ENCODE data around the gene DLGAP5.

The DLGAP5 gene

GRCh38 chr14:55120571-55121495, 70.6 kb downstream of the DLGAP5 start:
- Histone ChIP-seq H3K9me3 (ENCODE audit: control insufficient read depth, low read length) (no peaks in the 10 kb centered on the region), H3K79me2 (no peaks in the 10 kb centered on the region), H3K4me3 (ENCODE audit: low read depth, low read length) (no peak overlapping the region), H3K9ac (no peak overlapping the region), H3K27me3 (ENCODE audit: control insufficient read depth, insufficient read depth, low read length) (no peaks in the 10 kb centered on the region), H3K4me2 (ENCODE audit: low read length) (no peak overlapping the region), H2AFZ (no peak overlapping the region), H3K4me1 (peaks cover 18% of the 10 kb centered on the region), H3K27ac (no peak overlapping the region), H3K36me3 (ENCODE audit: control insufficient read depth, insufficient read depth, low read length) (no peaks in the 10 kb centered on the region)
- no peak for TF ChIP-seq CTCF (IDR thresholded peaks at IDR 0.05)

GRCh38 chr14:55118761-55119160, 72.6 kb downstream of the DLGAP5 start:
- Histone ChIP-seq H3K4me1 (peaks cover 18% of the 10 kb centered on the region), H3K9me3 (ENCODE audit: control insufficient read depth, low read length) (no peaks in the 10 kb centered on the region), H3K79me2 (no peaks in the 10 kb centered on the region), H2AFZ (peak overlapping the region; percentile 66), H3K27me3 (ENCODE audit: control insufficient read depth, insufficient read depth, low read length) (no peaks in the 10 kb centered on the region), H3K36me3 (ENCODE audit: control insufficient read depth, insufficient read depth, low read length) (no peaks in the 10 kb centered on the region), H3K27ac (peak overlapping the region; percentile 63), H3K9ac (no peak overlapping the region), H3K4me3 (ENCODE audit: low read depth, low read length) (no peak overlapping the region), H3K4me2 (ENCODE audit: low read length) (no peak overlapping the region)
- no peak for TF ChIP-seq CTCF (IDR thresholded peaks at IDR 0.05)

GRCh38 chr14:55117803-55118441, 73.5 kb downstream of the DLGAP5 start:
- no peak overlapping the region for H3K4me2 ChIP-seq (ENCODE audit: low read length)
- H3K27me3 ChIP-seq (ENCODE audit: control insufficient read depth, insufficient read depth, low read length) = no peaks in the 10 kb centered on the region
- no peaks in the 10 kb centered on the region for H3K9me3 ChIP-seq (ENCODE audit: control insufficient read depth, low read length)
- H2AFZ ChIP-seq = peak overlapping the region; percentile 66
- H3K27ac ChIP-seq = peak overlapping the region; percentile 63
- no peak overlapping the region for H3K4me3 ChIP-seq (ENCODE audit: low read depth, low read length)
- H3K9ac ChIP-seq = no peak overlapping the region
- no peaks in the 10 kb centered on the region for H3K36me3 ChIP-seq (ENCODE audit: control insufficient read depth, insufficient read depth, low read length)
- H3K79me2 ChIP-seq = no peaks in the 10 kb centered on the region
- TF ChIP-seq CTCF (IDR thresholded peaks at IDR 0.05) = no peak
- H3K4me1 ChIP-seq = peaks cover 17% of the 10 kb centered on the region

- no peaks in the 10 kb centered on the region for H3K27me3 ChIP-seq (ENCODE audit: control insufficient read depth, insufficient read depth, low read length)
- H3K4me1 ChIP-seq = peaks cover 7% of the 10 kb centered on the region
- H3K9me3 ChIP-seq (ENCODE audit: control insufficient read depth, low read length) = no peaks in the 10 kb centered on the region
- no peak overlapping the region for H3K4me3 ChIP-seq (ENCODE audit: low read depth, low read length)
- H3K27ac ChIP-seq = no peak overlapping the region
- no peak overlapping the region for H3K4me2 ChIP-seq (ENCODE audit: low read length)
- no peak overlapping the region for H3K9ac ChIP-seq
- no peak overlapping the region for H2AFZ ChIP-seq
- no peaks in the 10 kb centered on the region for H3K79me2 ChIP-seq
- TF ChIP-seq CTCF (IDR thresholded peaks at IDR 0.05) = no peak
- no peaks in the 10 kb centered on the region for H3K36me3 ChIP-seq (ENCODE audit: control insufficient read depth, insufficient read depth, low read length)
Observed at GRCh38 chr14:55116246-55117030, 74.9 kb downstream of the DLGAP5 start.
